ENCODE data around the gene DCLK2. TPM values are rescaled to one million over a fixed set of nuclear protein-coding genes. Genes with fewer than 3 reads are reported as not detected.
A peak's percentile ranks its signal among the peaks of the same experiment; 100 is the strongest.

Gene DCLK2
- polyA plus RNA-seq, 1 of the 3 experiments (the other 2 are of a cell fraction): 10.1 TPM

- TF ChIP-seq POLR2AphosphoS5 (IDR thresholded peaks at IDR 0.05; ENCODE audit: low read depth, low read length) (no peak), GATA2 (CRISPR knock-in tag; IDR thresholded peaks at IDR 0.05) (no peak)
Observed at GRCh38 chr4:150297861-150298474, 219.7 kb downstream of the DCLK2 start (continued).

DNA sequence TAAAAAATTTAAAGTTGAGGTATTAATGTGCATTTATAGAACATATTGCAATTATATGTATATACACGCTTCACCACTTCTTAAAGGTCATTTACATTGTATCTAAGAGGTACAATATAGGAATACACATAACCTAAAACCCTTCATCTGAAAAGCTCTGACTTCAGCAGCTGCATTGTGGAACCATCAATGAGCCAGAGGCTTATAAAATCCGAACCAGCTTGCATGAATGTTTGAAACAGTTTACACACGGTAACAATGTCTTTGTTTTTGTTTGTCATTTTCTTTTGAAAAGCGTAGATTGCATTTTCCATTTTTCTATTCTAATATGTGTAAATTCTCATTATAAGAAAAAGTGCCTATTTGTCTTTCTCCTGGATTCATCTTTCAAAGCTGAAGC, 221.6 kb downstream of the DCLK2 start:
- ChIA-PET CTCF (interaction anchor here (1.2 to 3.4 kb wide), 2 partner anchors 279 to 568 kb away, joined by 3 to 29 read pairs; no protein-coding TSS in a partner anchor), POLR2A (no interaction called here)
- 96% methylated on average over 4 of the region's 4 CpGs for WGBS (ENCODE audit: low lambda C conversion rate)
- Histone ChIP-seq H3K4me1 (ENCODE audit: control insufficient read depth in 1 of 2, insufficient read depth in 2 of 2, low read depth in 1 of 2, low read length in 1 of 2) (peaks cover 0 to 8% of the 10 kb centered on the region in 2 experiments; a peak in 2 of 4 replicates), H3K4me3 (ENCODE audit: low read depth in 2 of 2, low read length in 1 of 2) (no peak overlapping the region), H3K36me3 (replicated peaks in 1 of 2; ENCODE audit: control insufficient read depth in 1 of 2, insufficient read depth in 2 of 2, low read length in 1 of 2) (no peaks in the 10 kb centered on the region), H3K4me2 (no peak overlapping the region), H2AFZ (ENCODE audit: low read depth) (no peak overlapping the region), H3K9me3 (no peaks in the 10 kb centered on the region), H3F3A (replicated peaks; ENCODE audit: insufficient read depth) (peaks cover 8% of the 10 kb centered on the region), H4K20me1 (ENCODE audit: insufficient read depth) (no peaks in the 10 kb centered on the region), H3K9me2 (no peaks in the 10 kb centered on the region), H3K79me2 (ENCODE audit: insufficient read depth) (no peaks in the 10 kb centered on the region), H3K9ac (no peak overlapping the region), H3K27ac (ENCODE audit: low read depth in 2 of 2, low read length in 1 of 2) (no peak overlapping the region), H3K27me3 (ENCODE audit: insufficient read depth) (no peaks in the 10 kb centered on the region)
- no peak for DNase-seq
- no peak for TF ChIP-seq MAX (IDR thresholded peaks at IDR 0.05; ENCODE audit: low read depth)
- TF ChIP-seq FOXM1 (IDR thresholded peaks at IDR 0.05; ENCODE audit: low read depth): no peak
- TF ChIP-seq RAD21 (IDR thresholded peaks at IDR 0.05; ENCODE audit: low read length): no peak

GRCh38 chr4:150302553-150302952, 224.3 kb downstream of the DCLK2 start:
- Histone ChIP-seq H3K4me2 (no peak overlapping the region), H3K36me3 (replicated peaks in 1 of 2; ENCODE audit: control insufficient read depth in 1 of 2, insufficient read depth in 2 of 2, low read length in 1 of 2) (no peaks in the 10 kb centered on the region), H3K9ac (no peak overlapping the region), H2AFZ (ENCODE audit: low read depth) (no peak overlapping the region), H3F3A (replicated peaks; ENCODE audit: insufficient read depth) (peaks cover 14% of the 10 kb centered on the region), H3K27ac (ENCODE audit: low read depth in 2 of 2, low read length in 1 of 2) (peak overlapping the region in 1 of 2 experiments; percentile 71; a peak in 2 of 4 replicates), H3K4me3 (ENCODE audit: low read depth in 2 of 2, low read length in 1 of 2) (no peak overlapping the region), H3K79me2 (ENCODE audit: insufficient read depth) (no peaks in the 10 kb centered on the region), H3K9me3 (no peaks in the 10 kb centered on the region), H3K9me2 (no peaks in the 10 kb centered on the region), H3K27me3 (ENCODE audit: insufficient read depth) (no peaks in the 10 kb centered on the region), H4K20me1 (ENCODE audit: insufficient read depth) (no peaks in the 10 kb centered on the region), H3K4me1 (ENCODE audit: control insufficient read depth in 1 of 2, insufficient read depth in 2 of 2, low read depth in 1 of 2, low read length in 1 of 2) (peaks cover 4 to 26% of the 10 kb centered on the region in 2 experiments; a peak in 2 of 4 replicates)
- WGBS (ENCODE audit: low lambda C conversion rate): 32% methylated on average over 4 of the region's 4 CpGs
- DNase-seq: no peak
- ChIA-PET POLR2A (no interaction called here), CTCF (interaction anchor here (3.4 kb wide), 1 partner anchor 565 kb away, joined by 29 read pairs; no protein-coding TSS in a partner anchor)
- TF ChIP-seq FOXM1 (IDR thresholded peaks at IDR 0.05; ENCODE audit: low read depth) (no peak), FOSL2 (IDR thresholded peaks at IDR 0.05; ENCODE audit: borderline replicate concordance, low read depth) (peak; percentile 95), CTCF (IDR thresholded peaks at IDR 0.05) (no peak), NRF1 (IDR thresholded peaks at IDR 0.05; ENCODE audit: low read depth, low read length) (no peak), MEF2A (IDR thresholded peaks at IDR 0.05; ENCODE audit: borderline replicate concordance, low read depth) (no peak), GABPA (IDR thresholded peaks at IDR 0.05; ENCODE audit: low read depth) (no peak), RAD21 (IDR thresholded peaks at IDR 0.05; ENCODE audit: low read length) (no peak), EZH2phosphoT487 (IDR thresholded peaks at IDR 0.05; ENCODE audit: borderline replicate concordance, low read depth) (no peak), NFIC (IDR thresholded peaks at IDR 0.05; ENCODE audit: borderline replicate concordance) (peak; percentile 49; the same call in 1 of the 2 replicates), SIN3A (IDR thresholded peaks at IDR 0.05; ENCODE audit: borderline replicate concordance, low read depth, low read length) (no peak), JUND (IDR thresholded peaks at IDR 0.05) (peak; percentile 89), TAF1 (IDR thresholded peaks at IDR 0.05; ENCODE audit: borderline replicate concordance, low read depth, low read length) (no peak), RXRA (IDR thresholded peaks at IDR 0.05; ENCODE audit: borderline replicate concordance, low read depth) (no peak), EP300 (IDR thresholded peaks at IDR 0.05; ENCODE audit: borderline replicate concordance in 1 of 2, low read depth in 1 of 2, low read length in 1 of 2) (peak in 1 of 2 experiments; percentile 59; a peak in 1 of 4 replicates), TEAD4 (IDR thresholded peaks at IDR 0.05; ENCODE audit: borderline replicate concordance, insufficient read depth) (peak; percentile 49; the same call in 1 of the 2 replicates), MAX (IDR thresholded peaks at IDR 0.05; ENCODE audit: low read depth) (peak; percentile 54; the same call in 1 of the 2 replicates), FOXJ3 (CRISPR knock-in tag; IDR thresholded peaks at IDR 0.05) (no peak)
- TF ChIP-seq, protein P1, sequence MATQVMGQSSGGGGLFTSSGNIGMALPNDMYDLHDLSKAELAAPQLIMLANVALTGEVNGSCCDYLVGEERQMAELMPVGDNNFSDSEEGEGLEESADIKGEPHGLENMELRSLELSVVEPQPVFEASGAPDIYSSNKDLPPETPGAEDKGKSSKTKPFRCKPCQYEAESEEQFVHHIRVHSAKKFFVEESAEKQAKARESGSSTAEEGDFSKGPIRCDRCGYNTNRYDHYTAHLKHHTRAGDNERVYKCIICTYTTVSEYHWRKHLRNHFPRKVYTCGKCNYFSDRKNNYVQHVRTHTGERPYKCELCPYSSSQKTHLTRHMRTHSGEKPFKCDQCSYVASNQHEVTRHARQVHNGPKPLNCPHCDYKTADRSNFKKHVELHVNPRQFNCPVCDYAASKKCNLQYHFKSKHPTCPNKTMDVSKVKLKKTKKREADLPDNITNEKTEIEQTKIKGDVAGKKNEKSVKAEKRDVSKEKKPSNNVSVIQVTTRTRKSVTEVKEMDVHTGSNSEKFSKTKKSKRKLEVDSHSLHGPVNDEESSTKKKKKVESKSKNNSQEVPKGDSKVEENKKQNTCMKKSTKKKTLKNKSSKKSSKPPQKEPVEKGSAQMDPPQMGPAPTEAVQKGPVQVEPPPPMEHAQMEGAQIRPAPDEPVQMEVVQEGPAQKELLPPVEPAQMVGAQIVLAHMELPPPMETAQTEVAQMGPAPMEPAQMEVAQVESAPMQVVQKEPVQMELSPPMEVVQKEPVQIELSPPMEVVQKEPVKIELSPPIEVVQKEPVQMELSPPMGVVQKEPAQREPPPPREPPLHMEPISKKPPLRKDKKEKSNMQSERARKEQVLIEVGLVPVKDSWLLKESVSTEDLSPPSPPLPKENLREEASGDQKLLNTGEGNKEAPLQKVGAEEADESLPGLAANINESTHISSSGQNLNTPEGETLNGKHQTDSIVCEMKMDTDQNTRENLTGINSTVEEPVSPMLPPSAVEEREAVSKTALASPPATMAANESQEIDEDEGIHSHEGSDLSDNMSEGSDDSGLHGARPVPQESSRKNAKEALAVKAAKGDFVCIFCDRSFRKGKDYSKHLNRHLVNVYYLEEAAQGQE (IDR thresholded peaks at IDR 0.05; ENCODE audit: low read depth, low read length): no peak

Data from SK-N-SH (cell line).